ENCODE data around the gene SPRING1.

SPRING1 gene

GRCh38 chr12:116707751-116708150 is 30.1 kb downstream of the SPRING1 start:
- no peak for DNase-seq

GRCh38 chr12:116703214-116703795 is 34.6 kb downstream of the SPRING1 start:
- peak; percentile 67 for DNase-seq

- no peak for DNase-seq
Observed at GRCh38 chr12:116701432-116701831, 36.4 kb downstream of the SPRING1 start.

- no peak for DNase-seq
Observed at GRCh38 chr12:116700066-116700465, 37.8 kb downstream of the SPRING1 start.

GRCh38 chr12:116698554-116699075 is 39.3 kb downstream of the SPRING1 start:
- DNase-seq, result no peak

GRCh38 chr12:116698116-116698515 is 39.8 kb downstream of the SPRING1 start:
- DNase-seq, result no peak

GRCh38 chr12:116697716-116698115 is 40.2 kb downstream of the SPRING1 start:
- no peak for DNase-seq

- no peak for DNase-seq
Observed at GRCh38 chr12:116697305-116697704, 40.6 kb downstream of the SPRING1 start.

GRCh38 chr12:116695464-116695725 is 42.5 kb downstream of the SPRING1 start:
- no peak for DNase-seq

GRCh38 chr12:116694653-116695463 is 43.0 kb downstream of the SPRING1 start:
- DNase-seq, result no peak

- no peak for DNase-seq
Observed at GRCh38 chr12:116693286-116694227, 44.3 kb downstream of the SPRING1 start.

GRCh38 chr12:116692605-116693004 is 45.3 kb downstream of the SPRING1 start:
- no peak for DNase-seq

- DNase-seq, result no peak
Observed at GRCh38 chr12:116691636-116692035, 46.2 kb downstream of the SPRING1 start.

GRCh38 chr12:116691205-116691604 is 46.7 kb downstream of the SPRING1 start:
- DNase-seq, result no peak

GRCh38 chr12:116689979-116690744 is 47.7 kb downstream of the SPRING1 start:
- DNase-seq, result no peak

- DNase-seq, result no peak
Observed at GRCh38 chr12:116689521-116689920, 48.3 kb downstream of the SPRING1 start.

Measured in activated CD4-positive, CD25-positive, alpha-beta regulatory T cell treated with anti-CD3 and anti-CD28 coated beads, Interleukin-2, amount 50 U/mL, for 72 hours (primary cell).